ENCODE data around the gene PPP2R5C. TPM values are rescaled to one million over a fixed set of nuclear protein-coding genes. Genes with fewer than 3 reads are reported as not detected.
"Not testable (repeated sequence)": the region's sequence is repeated elsewhere in the genome, so short reads cannot be mapped to it uniquely, and the experiment has no call there.

PPP2R5C gene
- total RNA-seq, 1 donor from 2014 or later, result 106 TPM

DNA sequence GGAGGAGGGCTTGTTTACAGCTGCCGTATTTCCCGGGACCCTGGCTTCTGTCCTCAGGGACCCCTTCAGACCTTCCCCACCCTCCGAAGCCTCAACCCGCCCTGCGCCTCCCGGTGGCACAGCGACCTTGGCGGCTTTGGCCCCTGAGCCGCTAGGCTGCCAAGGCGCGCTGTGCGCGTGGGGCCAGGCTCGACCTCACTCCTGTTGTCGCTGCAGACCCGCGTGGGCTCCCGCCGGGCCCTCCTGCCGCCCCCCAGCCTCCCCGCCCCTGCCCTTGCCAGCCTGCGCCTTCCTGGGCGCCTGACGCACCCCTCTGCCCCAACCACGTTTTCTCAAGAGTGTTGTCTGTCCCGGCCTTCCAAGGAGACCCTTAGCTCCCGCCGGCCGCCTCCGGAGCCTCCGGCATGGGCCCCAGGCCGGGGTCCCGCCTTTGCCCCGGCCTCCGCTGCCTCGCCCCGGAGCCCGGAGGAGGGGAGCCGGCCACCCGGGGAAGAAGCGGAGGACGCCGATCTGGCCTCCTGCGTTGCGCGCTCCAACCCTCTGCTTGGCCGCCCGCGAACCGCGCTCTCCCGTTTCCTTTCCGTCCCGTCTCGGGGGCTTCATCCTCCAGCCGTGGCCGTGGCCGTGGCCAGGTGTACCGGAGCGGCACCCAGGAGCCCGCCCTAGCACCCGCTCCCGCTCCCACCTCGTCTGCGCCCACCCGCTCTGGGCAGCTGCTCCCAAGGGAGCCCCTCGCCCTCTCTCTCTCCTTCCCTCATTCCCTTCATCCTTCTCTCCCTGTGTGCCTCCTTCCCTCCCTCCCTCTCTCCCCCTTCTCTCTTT, 19.9 kb downstream of the PPP2R5C start:
- peak; percentile 55 for ATAC-seq

DNA sequence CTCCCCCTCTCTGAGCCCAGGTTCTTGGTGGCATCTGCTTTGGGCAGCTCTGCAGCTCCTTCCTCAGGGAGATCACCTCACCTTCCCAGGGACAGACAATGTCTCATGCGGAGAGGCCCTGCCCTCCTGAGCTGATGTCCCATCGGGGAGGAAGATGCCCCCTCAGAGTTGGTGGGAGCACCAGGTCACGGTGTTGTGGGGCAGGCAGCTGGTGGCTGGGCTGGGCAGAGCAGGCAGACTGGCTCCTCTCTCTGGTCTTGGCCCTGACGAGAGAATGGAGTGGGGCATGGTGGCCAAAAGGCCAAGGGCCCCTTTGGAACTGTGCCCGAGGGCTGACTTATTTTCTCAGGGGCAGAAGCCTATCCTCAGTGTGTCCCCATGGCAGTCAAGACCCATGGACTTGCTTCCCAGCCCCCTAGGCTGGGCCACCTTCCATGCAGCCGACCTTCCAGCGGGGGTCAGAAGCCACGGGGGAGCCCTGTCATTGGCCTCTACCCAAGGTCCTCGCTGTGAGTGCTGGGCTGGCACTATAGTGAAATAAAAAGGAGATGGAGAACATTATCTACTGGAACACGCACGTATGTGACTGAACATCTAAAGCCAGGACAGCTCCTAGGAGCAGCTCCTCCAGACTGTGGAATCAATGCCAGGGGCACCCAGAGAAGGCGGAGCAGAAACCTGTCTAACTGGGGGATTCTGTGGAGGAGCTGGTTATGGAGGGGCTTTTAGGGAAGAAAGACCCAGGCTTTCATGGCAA, 21.9 kb downstream of the PPP2R5C start:
- no peak for ATAC-seq

DNA sequence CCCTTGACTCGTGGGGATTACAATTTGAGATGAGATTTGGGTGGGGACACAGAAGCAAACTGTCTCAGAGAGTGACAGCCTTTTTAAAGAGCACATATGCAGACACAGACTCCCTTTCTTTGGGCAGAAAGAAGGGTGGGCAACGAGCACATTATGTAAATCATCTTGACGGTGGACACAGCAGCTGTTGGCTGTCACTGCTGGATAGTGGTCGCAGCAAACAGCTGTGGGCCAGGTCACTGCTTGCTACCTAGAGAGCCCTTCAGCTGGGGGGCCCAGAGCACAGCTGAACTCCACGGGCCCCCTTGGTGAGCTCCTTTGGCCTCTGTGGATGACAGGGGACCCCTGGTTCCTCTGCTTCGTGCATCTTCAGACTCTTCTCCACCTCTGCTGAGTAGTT, 23.1 kb downstream of the PPP2R5C start:
- ATAC-seq, result no peak

DNA sequence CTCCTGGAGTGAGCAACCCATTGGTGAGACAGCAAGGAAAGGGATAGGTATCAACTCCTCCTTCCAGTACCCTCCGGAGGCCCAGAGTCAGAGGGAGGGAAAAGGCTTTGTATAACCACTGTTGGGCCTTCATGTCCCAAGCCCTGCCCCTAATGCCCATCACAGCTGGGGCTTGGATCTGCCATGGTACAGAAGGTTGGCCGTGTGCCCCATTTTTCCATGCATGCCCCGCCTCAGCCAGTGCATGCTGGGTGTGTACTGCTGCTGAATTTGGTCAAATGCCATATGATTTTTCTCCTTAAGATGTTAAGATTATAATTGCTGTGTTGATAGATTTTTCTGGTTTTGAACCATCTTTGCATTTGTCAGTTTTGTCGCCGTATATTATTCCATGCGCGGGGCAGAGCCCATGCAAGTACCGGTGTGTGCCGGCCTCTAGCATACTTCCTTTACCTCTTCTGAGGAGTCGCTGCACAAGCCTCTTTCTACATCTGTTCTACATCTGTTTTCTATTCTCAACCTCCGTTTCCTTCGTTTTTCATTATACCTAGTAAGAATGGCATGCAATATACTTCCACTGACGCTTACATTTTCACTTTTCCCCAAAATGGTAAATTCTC, 26.6 kb downstream of the PPP2R5C start:
- peak; percentile 19 for ATAC-seq

DNA sequence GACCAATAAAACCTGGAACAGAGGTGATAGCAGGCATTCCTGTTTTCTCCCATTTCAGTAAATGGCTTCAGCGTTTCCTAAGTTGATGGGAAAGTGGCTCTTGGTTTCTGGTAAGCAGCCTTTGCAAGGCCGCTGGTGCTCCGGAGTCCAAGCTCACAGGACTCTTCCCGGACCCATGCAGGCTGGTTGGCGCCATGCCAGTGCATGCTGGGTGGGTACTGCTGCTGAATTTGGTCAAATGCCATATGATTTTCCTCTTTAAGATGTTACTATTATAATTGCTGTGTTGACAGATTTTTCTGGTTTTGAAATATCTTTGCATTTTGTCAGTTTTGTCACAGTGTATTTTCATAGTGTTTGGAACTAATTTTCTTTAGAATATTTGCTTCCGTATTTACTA, 27.7 kb downstream of the PPP2R5C start:
- no peak for ATAC-seq

DNA sequence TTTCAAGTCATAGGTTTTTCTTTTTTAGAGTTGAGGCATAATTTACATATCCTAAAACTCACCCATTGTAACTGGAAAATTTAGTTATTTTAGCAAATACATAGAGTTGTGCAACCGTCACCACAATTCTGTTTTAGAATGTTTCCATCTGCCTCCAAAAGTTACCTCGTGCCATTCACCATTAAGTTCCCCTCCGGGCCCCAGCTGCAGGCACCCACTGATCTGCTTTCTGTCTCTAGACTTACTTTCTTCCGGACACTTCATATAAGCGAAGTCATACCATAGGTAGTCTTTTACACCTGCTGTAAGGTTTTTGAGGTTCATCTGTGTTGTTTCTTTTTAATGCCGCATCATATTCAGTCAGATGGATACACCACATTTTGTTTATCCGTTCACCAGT, 28.7 kb downstream of the PPP2R5C start:
- no peak for ATAC-seq

DNA sequence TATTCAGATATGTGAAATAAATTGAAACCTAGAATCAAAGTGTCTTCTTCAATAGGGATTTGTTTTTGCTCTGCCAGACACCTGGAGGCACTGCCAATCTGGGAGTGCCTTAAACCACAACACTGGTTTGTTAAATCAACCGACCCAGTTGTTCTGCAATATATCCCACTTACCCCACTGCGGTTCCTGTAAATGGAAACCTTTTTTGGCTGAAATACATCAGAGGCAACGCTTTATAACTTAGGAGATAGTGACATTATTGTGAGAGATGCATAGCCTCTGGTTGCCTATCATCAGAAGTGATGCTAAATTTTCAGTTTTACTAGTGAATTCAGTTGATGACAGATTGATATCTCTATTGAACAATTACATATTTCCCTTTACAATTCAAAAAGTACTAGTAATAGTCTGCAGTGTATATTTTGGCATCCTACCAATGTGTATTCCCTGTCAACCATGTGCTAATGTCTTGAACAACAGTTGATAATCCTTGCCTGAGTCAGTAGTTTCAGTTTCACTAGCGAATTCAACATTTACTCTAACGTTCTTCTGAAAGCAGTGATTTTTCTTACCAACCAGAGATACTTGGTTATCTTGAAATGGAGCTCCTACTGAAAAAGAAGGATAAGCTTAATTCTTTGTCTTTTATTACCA, 30.5 kb downstream of the PPP2R5C start:
- peak; percentile 74 for ATAC-seq

DNA sequence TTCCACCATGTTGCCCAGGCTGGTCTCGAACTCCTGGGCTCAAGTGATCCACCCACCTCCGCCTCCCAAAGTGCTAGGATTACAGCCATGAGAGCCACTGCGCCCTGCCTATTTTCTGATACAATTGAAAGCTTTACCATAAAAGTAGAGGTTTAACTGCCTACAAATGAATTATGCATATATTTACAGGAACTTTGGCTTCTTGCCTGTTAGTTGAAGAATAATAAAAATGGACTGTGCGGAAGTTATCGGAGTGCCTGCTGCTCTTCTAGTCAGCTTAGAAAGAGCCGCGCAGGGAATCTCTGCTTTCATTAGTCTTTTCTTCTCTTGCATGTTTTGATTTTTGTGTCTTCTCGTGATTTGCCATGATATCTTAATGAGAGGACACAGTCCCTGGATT, 34.5 kb downstream of the PPP2R5C start:
- ATAC-seq, result no peak

DNA sequence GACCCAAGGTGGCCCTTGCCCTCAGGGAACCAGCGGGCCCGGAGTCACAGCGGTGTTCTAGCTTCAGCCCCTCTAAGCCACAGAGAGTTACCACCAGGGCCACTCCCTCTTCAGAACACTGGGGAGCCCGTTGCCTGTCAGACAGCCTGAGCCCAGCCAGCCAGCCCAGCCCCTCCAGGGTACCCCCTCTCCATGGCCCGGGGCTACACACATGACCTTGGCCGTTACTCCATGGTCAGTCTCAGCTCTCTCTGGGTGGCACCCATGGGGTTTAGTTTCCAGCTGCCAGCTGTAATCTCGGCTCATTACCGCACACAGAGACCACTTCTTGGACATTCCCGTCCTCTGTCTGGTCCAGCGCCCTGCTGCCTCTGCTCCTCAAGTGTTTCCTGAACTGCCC, 35.0 kb downstream of the PPP2R5C start:
- ATAC-seq, result peak; percentile 42

DNA sequence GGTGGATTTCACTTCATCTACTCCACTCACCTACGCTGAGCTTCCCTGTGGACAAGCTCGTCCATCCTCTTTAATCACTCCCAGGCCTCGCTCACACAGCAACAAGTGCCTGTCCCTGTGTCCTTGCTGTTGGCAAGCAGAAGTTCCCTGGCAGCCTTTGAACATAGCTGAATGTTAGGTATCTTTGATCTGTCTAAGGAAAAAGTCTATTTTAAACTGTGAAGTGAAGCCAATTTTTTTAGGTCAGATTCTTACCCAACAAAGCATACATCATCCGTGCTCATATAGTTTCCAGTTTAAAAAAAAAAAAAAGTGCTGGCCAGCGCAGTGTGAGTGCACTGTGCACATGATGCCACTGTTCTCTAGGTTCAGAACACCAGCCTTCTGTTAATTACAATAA, 36.3 kb downstream of the PPP2R5C start:
- ATAC-seq, result no peak

DNA sequence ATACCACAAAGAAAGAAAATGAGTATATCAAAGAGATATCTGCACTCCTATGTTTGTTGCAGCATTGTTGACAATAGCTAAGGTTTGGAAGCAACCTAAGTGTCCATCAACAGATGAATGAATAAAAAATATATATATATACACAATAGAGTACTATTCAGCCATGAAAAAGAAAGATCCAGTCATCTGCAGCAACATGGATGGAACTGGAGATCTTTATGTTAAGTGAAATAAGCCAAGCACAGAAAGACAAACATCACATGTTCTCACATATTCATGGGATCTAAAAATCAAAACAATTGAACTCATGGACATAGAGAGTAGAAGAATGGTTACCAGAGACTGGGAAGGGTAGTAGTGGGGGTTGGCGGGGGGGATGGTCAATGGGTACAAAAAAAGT, 42.9 kb downstream of the PPP2R5C start:
- not testable (repeated sequence) for ATAC-seq

DNA sequence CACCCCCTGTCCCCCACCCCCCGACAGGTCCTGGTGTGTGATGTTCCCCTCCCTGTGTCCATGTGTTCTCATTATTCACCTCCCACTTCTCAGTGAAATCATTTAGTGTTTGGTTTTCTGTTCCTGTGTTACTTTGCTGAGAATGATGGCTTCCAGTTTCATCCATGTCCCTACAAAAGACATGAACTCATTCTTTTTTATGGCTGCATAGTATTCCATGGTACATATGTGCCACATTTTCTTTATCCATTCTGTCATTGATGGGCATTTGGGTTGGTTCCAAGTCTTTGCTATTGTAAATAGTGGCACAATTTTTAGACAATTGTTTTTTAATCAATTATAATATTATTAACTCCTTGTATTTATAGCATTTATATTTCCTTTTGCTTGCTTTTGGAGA, 44.7 kb downstream of the PPP2R5C start:
- ATAC-seq, result not testable (repeated sequence)

DNA sequence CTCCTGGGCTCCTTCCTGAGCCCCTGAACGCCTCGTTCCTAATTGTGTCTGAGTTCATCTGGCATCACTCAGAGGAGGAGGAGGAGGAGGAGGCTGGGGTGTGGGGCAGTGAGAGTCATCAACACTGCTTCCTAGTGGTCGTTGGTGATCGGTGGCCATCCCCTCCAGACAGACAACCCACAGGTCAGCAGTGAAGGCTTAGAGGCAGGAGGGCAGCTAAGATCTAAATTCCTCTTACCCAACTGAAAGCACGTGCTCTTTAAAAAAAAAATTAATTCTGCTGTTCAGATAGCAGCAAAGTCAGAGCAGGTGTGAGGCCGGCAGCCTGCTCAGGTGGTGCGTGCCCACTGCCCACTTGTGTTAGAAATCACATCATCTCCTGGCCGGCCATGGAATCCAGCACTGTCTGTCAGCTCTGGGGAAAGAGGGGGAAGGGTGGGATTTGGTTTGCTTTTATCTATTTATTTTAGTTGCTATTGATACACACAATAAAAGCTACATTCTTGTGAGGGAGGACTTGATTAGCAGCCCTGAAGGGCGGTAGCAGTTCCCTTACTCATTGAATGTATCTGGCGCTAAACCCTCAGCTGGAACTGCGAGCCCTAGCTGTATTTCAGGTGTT, 46.6 kb downstream of the PPP2R5C start:
- no peak for ATAC-seq

DNA sequence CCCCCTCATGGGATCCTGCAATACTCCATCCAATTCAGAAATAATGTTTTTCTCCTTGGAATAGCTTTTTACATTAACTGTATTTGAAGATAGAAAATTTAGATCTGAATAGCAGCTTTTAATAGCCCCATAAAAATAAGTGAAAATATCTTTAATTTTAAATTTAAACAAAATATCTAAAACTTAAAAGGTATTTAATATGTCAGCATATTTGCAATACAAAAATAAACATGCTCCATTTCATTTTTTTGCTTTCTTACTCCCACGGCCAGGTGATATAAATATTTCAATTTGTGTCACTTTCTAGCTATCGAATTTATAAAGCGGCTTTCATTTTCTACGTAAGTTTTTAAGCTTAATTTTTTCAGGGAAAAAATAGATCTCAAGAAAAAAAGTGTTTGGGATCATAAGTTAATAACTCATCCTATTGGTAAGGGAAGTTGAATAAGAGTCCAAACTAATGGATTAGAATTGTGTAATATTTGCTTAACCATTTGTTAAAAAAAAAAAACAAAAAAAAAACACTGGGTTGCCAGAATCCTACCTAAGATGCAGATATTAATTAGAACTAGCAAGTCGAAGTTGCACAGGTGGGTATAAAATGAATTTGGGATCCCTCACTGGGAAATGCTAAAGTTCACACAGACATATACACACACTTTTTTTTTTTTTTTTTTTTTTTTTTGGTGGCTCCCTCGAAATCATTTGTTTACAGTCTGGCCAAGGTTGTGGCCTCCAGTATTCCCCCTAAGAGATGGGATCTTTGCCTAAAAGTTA, 47.6 kb downstream of the PPP2R5C start:
- ATAC-seq, result no peak

DNA sequence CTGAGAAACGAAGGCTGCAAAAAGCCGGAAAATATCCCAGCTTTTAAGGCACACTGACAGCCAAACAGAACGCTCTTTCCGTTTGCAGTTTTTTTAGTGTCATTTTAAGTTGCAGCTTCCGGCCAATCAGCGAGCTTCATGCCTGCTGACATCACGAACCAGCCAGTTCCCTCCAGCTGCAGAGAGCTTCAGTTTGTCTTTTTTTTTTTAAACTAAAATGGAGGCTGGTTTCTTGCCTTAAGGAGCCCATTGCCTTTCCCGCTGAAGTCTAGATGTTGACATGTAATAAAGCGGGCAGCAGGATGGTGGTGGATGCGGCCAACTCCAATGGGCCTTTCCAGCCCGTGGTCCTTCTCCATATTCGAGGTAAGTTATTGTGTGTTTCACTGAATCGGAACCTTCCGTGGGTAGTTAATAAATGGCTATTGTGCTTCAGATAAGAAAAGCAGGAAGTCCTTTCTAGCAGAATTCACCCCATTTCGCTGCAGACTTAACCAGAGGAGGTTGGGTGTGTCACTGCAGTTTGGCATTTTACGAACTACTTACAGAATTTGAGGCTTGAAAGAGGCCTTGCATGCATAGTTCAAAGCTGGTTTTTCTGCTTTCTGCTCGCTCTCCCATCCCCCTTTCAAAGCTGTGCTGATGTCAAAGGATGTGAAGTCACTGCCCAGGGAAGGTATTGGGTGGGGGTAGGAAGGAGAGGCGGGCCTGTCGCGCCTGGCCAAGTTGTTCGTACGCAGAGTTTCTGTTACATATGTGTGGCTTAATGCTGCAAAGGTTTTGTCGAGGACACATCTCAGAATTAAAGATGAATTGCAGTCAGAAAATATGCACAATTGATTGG, 48.4 kb downstream of the PPP2R5C start:
- ATAC-seq, result peak; percentile 97

DNA sequence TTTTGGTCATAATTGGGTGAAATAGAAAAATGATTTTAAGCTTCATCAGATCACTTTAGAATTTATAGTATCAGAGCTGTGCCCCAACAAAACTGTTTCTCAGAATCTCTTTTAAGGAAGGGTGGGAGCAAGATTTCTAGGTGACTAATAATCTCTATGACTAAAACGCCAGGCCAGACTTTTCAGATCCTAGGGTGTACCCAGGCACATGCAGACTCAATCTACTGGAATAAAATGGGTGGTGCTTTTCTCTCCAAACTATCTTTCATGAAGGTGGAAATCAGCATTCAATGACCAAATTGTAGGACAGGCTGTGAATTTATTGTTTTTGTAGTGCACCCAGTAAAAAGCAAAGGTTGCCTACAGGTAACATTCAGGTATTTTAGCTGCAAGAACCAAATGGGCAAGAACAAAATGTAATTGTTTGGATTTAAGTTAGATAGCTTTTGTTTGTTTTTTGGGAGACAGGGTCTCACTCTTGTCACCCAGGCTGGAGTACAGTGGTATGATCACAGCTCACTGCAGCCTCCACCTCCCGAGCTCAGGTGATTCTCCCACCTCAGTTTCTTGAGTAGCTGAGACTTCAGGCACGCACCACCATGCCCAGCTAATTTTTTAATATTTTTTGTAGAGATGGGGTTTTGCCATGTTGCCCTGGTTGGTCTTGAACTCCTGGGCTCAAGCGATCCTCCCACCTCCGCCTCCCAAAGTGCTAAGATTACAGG, 49.5 kb downstream of the PPP2R5C start:
- peak; percentile 73 for ATAC-seq

DNA sequence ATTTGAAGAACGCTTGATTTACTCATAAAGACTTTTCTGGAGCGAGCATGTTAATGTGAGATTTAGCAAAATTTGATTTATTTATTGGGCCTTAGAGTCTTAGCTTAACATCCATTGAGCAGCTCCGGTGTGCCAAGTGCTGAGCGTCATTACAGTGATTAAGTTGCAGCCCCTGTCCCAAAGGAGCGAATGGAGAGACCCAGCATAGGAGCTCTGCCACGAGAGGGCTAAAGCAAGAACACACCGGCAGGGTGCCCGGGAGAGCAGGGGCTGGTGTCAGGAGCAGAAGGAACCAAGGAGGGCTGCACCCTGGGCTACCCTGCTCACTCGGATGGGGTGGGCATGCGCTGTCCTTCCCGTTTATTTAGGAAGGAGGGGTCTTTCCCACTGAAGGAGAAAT, 50.6 kb downstream of the PPP2R5C start:
- ATAC-seq, result no peak

DNA sequence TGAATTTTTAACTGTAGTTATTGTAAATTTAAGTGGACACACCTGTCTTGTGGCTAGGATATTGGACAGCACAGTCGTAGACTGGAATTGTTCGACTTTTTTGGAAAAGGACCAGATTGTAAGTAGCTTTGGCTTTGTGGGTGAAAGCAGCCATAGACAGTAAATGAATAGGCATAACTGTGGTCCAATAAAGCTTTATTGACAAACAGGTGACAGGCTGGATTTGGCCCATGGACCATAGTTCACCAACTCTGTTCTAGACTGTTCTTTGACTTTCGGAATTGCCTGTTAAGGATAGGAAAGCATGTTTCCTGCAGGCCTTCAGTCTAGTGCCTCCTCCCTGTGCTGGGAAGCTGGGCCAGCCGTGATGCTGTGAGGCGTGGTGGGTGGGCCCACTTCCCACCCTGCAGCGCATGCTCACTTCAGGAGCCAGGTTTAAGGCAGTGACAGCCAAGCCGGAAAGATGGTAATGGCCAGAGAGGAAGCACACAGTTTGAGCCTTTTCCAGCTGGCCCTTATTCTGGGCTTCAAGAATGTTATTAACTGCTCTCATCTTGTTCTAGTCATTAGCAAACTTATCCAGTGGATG, 51.8 kb downstream of the PPP2R5C start:
- no peak for ATAC-seq

DNA sequence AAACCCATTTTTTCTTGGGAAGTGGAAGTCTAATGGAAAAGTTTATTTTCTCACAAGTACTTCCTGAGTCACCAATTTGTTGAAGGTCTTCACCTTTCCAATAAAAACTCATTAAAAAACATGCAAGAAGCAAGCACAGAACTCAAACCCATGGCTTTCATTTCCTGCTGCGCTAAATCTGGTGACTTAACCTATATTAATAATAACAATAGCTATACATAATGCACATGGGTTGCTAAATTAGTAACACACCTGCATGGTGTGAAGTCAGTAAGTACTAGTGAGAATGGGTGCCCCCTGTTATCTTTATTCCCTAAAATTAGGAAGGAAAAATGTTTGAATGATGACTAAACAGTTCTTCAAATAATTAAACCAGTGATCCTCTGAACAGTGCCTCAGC, 52.3 kb downstream of the PPP2R5C start:
- no peak for ATAC-seq

DNA sequence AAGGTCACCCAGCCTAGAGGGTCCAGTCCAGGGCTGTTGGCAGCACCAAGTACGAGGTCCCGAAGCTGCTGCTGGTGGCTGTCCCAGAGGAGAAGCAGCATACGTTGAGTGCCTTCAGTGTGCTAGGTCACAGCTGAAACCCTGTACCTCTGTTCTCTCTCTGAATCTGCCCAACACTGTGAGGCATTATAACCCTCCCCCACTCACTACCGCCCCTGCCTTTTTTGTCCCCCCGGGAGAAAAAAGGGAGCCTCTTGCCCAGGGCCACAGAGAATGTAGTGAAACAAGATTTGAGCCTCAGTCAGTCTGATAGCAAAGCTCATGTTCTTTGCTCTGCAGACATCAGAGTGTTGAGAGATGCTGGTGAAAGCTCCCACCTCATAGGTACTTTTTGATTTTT, 53.4 kb downstream of the PPP2R5C start:
- no peak for ATAC-seq
